GM18502 (cell line): ENCODE data around the gene NIPBL.
"Not testable (repeated sequence)": the region's sequence is repeated elsewhere in the genome, so short reads cannot be mapped to it uniquely, and the experiment has no call there.

Experiments
- ATAC-seq: cut with Tn5 transposase; IDR thresholded peaks from one replicate; pipeline ENCODE4 v1.9.1; 2021; ENCODE audit warnings: mild to moderate bottlenecking; ENCODE audit not compliant: unreplicated experiment, poor library complexity

Gene NIPBL

GRCh38 chr5:36901077-36901476 is 24.5 kb downstream of the NIPBL start:
- ATAC-seq = not testable (repeated sequence)

GRCh38 chr5:36901856-36902255 is 25.3 kb downstream of the NIPBL start:
- ATAC-seq = no peak

GRCh38 chr5:36902353-36902752 is 25.8 kb downstream of the NIPBL start:
- no peak for ATAC-seq

GRCh38 chr5:36904677-36905076 is 28.1 kb downstream of the NIPBL start:
- ATAC-seq = no peak

- ATAC-seq = peak; percentile 50
These were observed 32.1 kb downstream of the NIPBL start for GRCh38 chr5:36908544-36909260.

GRCh38 chr5:36915653-36916052 is 39.1 kb downstream of the NIPBL start:
- no peak for ATAC-seq

- not testable (repeated sequence) for ATAC-seq
These were observed 40.0 kb downstream of the NIPBL start for GRCh38 chr5:36916614-36917013.

- not testable (repeated sequence) for ATAC-seq
These were observed 40.8 kb downstream of the NIPBL start for GRCh38 chr5:36917358-36917757.

GRCh38 chr5:36919238-36919637 is 42.7 kb downstream of the NIPBL start:
- no peak for ATAC-seq

GRCh38 chr5:36919650-36920049 is 43.1 kb downstream of the NIPBL start:
- no peak for ATAC-seq

- ATAC-seq = no peak
These were observed 52.4 kb downstream of the NIPBL start for GRCh38 chr5:36928947-36929346.

- ATAC-seq = no peak
These were observed 52.9 kb downstream of the NIPBL start for GRCh38 chr5:36929438-36929837.

GRCh38 chr5:36932056-36932455 is 55.5 kb downstream of the NIPBL start:
- ATAC-seq = no peak

GRCh38 chr5:36932699-36933098 is 56.1 kb downstream of the NIPBL start:
- ATAC-seq = no peak

- no peak for ATAC-seq
These were observed 58.3 kb downstream of the NIPBL start for GRCh38 chr5:36934740-36935356.

- ATAC-seq = no peak
These were observed 59.2 kb downstream of the NIPBL start for GRCh38 chr5:36935805-36936204.

- ATAC-seq = no peak
These were observed 59.7 kb downstream of the NIPBL start for GRCh38 chr5:36936309-36936708.

- ATAC-seq = no peak
These were observed 61.6 kb downstream of the NIPBL start for GRCh38 chr5:36938129-36938528.

GRCh38 chr5:36939969-36940858 is 63.6 kb downstream of the NIPBL start:
- no peak for ATAC-seq

GRCh38 chr5:36943584-36943983 is 67.0 kb downstream of the NIPBL start:
- ATAC-seq = no peak

- ATAC-seq = no peak
These were observed 67.5 kb downstream of the NIPBL start for GRCh38 chr5:36944024-36944423.
